ENCODE data around the gene ZSCAN10.

DNA sequence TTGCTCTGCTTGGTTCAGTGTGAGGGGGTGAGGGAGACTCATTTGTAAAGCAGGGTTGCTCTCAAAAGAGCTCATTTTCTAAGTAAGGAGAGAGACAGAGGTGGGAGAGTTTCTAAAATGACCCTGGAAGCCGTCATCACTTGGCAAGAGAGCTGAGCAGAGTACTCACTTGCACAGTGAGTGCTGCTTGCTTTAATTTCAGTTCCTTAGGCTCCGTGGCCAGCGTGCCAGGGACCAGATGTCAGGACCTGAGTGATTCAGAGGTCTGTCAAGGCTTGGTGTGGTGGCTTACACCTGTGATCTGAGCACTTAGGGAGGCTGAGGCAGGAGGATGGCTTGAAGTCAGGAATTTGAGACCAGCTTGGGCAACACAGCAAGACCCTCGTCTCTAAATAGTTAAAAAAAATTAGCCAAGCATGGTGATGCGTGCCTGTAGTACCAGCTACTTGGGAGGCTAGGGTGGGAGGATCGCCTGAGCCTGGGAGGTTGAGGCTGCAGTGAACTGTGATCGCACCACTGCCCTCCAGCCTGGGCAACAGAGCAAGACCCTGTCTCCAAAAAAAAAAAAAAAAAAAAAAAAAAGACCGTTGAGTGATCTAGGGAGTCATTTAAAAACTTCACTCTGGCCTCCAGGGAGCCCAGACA, 24.0 kb upstream of the ZSCAN10 start:
- TF ChIP-seq, protein P1, sequence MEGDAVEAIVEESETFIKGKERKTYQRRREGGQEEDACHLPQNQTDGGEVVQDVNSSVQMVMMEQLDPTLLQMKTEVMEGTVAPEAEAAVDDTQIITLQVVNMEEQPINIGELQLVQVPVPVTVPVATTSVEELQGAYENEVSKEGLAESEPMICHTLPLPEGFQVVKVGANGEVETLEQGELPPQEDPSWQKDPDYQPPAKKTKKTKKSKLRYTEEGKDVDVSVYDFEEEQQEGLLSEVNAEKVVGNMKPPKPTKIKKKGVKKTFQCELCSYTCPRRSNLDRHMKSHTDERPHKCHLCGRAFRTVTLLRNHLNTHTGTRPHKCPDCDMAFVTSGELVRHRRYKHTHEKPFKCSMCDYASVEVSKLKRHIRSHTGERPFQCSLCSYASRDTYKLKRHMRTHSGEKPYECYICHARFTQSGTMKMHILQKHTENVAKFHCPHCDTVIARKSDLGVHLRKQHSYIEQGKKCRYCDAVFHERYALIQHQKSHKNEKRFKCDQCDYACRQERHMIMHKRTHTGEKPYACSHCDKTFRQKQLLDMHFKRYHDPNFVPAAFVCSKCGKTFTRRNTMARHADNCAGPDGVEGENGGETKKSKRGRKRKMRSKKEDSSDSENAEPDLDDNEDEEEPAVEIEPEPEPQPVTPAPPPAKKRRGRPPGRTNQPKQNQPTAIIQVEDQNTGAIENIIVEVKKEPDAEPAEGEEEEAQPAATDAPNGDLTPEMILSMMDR (conservative IDR thresholded peaks at IDR 0.05 in 1 of 2, IDR thresholded peaks at IDR 0.05 in 1 of 2; ENCODE audit: extremely low read depth in 1 of 2, insufficient read depth in 1 of 2, low read depth in 1 of 2, low read length in 2 of 2): no peak
- TF ChIP-seq EZH2 (IDR thresholded peaks at IDR 0.05; ENCODE audit: borderline replicate concordance, low read length): no peak

Data from mammary epithelial cell (primary cell).